Right lobe of liver (tissue), 6 donors: Measurements from ENCODE around the gene IGFBP2. TPM values are rescaled to one million over a fixed set of nuclear protein-coding genes. Genes with fewer than 3 reads are reported as not detected.
A peak's percentile ranks its signal among the peaks of the same experiment; 100 is the strongest.

ENCODE experiments used
- ATAC-seq, 4 donors: fragments of 200-7000 bp; cut with Tn5 transposase; one replicate each; pipeline ENCODE4 v1.9.1; 2020; ENCODE audit warnings: mild to moderate bottlenecking in 4 of 4, moderate library complexity in 4 of 4
- DNase-seq, 3 donors: peaks; one replicate each; pipeline ENCODE4 v3.0.0-alpha.2; 2020
- H3K27ac ChIP-seq, 3 donors: fragments of 200-600 bp; one replicate each; pipeline ENCODE4 v1.8.0; 2022
- H3K27me3 ChIP-seq, 2 donors: fragments of 200-600 bp; one replicate each; pipeline ENCODE4 v1.8.0; 2022
- H3K36me3 ChIP-seq, 4 donors: fragments of 200-600 bp; sonication (generic) in 1 of 4; one replicate each; pipeline versions ENCODE4 v1.5.1 to v1.8.0; 2017 to 2022; ENCODE audit warnings: control low read depth in 1 of 4
- H3K4me1 ChIP-seq, 4 donors: fragments of 200-600 bp; sonication (generic) in 1 of 4; one replicate each; pipeline versions ENCODE4 v1.5.1 to v1.8.0; 2017 to 2022; ENCODE audit warnings: control low read depth in 1 of 4
- H3K4me3 ChIP-seq, 3 donors: fragments of 200-600 bp; one replicate each; pipeline ENCODE4 v1.8.0; 2022
- H3K9me3 ChIP-seq, 4 donors: fragments of 200-600 bp; sonication (generic) in 1 of 4; one replicate each; pipeline versions ENCODE4 v1.5.1 to v1.8.0; 2017 to 2022; ENCODE audit warnings: control low read depth in 1 of 4
- POLR2A ChIP-seq: fragments of 450-650 bp; IDR thresholded peaks from one replicate; pipeline ENCODE4 v1.6.1; 2017; ENCODE audit warnings: antibody characterized with exemption, mild to moderate bottlenecking
- WGBS: methylation state at CpG from one replicate; pipeline ENCODE4 v1.1.6; 2018; ENCODE audit warnings: low coverage, low lambda C conversion rate; ENCODE audit not compliant: insufficient coverage; ENCODE audit errors: missing lambda C conversion rate; 5-methylcytosine and 5-hydroxymethylcytosine counted together
- intact Hi-C, 2 donors: fragments of 100-400 bp; cut with DNase I; formaldehyde crosslinking; loops; one replicate each; pipeline versions ENCODE4 v1.11.2 to v1.14.1; 2022
- total RNA-seq, 6 experiments: library from RNA; depleted of rRNA in 2 of 6; stranded (reverse); fragments of >200 nt in 2 of 6; fragmentation: NEBNext Ultra II Directional in 3 of 6; extraction: Animal tissue kit (Norgen Biotek cat#: 25700) in 3 of 6; gene quantifications; one replicate each; pipeline versions ENCODE4 v1.1.0 to v1.2.4, GENCODE V29; 2016 to 2023
- TF ChIP-seq, protein P1 (sequence below), 4 donors: fragments of 200-600 bp in 3 of 4; fragments of 450-650 bp in 1 of 4; IDR thresholded peaks; one replicate each; pipeline versions ENCODE4 v1.5.1 to v1.8.0; 2016 to 2022; ENCODE audit warnings: antibody characterized with exemption in 4 of 4, mild to moderate bottlenecking in 2 of 4
- donor health status: DM: no; HTN: yes; CAD: no.
- donor health status: DM: no; HTN: no; CAD: no.
- donor health status: DM: no; HTN: no; CAD: no.
- donor health status: DM: no; HTN: yes; CAD: no.
- donor health status: DM: no; HTN: yes; CAD: no.

IGFBP2 gene
- total RNA-seq, 6 experiments from 2014 or later: 276 to 1,091 (median 406) TPM

DNA sequence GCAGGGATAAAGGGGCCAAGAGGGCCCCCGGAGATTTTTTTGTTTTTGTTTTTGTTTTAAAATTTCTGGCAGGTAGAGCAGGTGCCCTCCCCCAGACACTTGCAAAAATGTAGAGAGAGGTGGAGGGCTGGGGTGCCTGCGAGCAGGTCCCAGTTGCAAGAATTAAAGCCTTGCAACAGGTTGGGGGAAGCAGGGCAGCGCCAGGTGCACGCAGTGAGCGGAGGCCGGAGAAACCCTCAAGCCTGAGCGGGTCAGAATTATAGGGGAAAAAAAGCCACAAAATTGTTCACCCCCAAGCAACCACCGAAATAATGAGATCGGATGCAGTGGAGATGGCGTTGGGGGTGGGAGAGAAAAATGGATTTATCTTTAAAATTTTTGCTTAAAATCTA is 61.6 kb downstream of the IGFBP2 start:
- Histone ChIP-seq H3K27me3 (peaks cover 0 to 16% of the 10 kb centered on the region in 2 donors), H3K27ac (peak overlapping the region in 1 of 3 donors; percentile 4), H3K4me1 (peaks cover 0 to 23% (median 7%) of the 10 kb centered on the region in 4 donors), H3K36me3 (no peaks in the 10 kb centered on the region), H3K4me3 (peak overlapping the region; percentile 0 to 38 (median 38)), H3K9me3 (no peaks in the 10 kb centered on the region)
- TF ChIP-seq, protein P1, sequence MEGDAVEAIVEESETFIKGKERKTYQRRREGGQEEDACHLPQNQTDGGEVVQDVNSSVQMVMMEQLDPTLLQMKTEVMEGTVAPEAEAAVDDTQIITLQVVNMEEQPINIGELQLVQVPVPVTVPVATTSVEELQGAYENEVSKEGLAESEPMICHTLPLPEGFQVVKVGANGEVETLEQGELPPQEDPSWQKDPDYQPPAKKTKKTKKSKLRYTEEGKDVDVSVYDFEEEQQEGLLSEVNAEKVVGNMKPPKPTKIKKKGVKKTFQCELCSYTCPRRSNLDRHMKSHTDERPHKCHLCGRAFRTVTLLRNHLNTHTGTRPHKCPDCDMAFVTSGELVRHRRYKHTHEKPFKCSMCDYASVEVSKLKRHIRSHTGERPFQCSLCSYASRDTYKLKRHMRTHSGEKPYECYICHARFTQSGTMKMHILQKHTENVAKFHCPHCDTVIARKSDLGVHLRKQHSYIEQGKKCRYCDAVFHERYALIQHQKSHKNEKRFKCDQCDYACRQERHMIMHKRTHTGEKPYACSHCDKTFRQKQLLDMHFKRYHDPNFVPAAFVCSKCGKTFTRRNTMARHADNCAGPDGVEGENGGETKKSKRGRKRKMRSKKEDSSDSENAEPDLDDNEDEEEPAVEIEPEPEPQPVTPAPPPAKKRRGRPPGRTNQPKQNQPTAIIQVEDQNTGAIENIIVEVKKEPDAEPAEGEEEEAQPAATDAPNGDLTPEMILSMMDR (IDR thresholded peaks at IDR 0.05): no peak
- no peak for TF ChIP-seq POLR2A
- WGBS: 8% methylated on average over 10 of the region's 10 CpGs
- ATAC-seq (no peak), DNase-seq (no peak)
- intact Hi-C loops: no loop called here

DNA sequence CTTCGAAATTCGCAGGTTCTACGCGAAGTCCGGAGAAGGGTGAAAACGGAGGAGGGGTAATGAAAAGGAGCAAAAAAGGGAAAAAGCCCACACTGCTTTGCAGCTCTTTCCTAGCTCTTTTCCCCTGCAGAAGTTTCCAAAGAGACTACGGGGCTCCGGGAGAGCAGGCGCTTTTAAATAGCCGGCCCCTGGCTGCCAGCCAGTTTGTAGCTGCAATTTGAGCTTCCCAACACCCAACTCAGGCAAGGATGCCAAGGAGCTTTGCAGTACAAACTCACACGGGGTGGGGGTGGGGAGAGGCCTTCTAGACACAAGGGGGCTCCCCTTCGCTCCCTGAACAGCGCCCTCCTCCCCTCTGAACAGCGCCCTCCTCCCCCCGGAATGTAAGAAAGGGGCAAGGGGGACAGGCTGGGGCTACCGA is 62.2 kb downstream of the IGFBP2 start, which contains the start of gene IGFBP5:
Gene IGFBP5 (minus strand): TSS at position 149 of the 421 bp plus-strand sequence. CDS start 774 bp downstream, outside the sequence.
- H3K4me3 ChIP-seq: peak within 1 kb of the TSS; percentile 0 to 38 (median 38)
- peaks cover 0 to 23% (median 7%) of the 10 kb centered on the region in 4 donors for H3K4me1 ChIP-seq
- DNase-seq: peak in 2 of 3 donors; percentile 54 to 68
- no peaks in the 10 kb centered on the region for H3K9me3 ChIP-seq
- no peak for TF ChIP-seq POLR2A
- TF ChIP-seq, protein P1 (IDR thresholded peaks at IDR 0.05): no peak
- peak in 3 of 4 donors; percentile 6 to 41 (median 30) for ATAC-seq
- intact Hi-C loops: no loop called here
- H3K36me3 ChIP-seq: no peaks in the 10 kb centered on the region
- H3K27ac ChIP-seq: peak within 1 kb of the TSS in 2 of 3 donors; percentile 1 to 36
- WGBS: 13% methylated on average over 13 of the region's 16 CpGs
- peaks cover 0 to 16% of the 10 kb centered on the region in 2 donors for H3K27me3 ChIP-seq

DNA sequence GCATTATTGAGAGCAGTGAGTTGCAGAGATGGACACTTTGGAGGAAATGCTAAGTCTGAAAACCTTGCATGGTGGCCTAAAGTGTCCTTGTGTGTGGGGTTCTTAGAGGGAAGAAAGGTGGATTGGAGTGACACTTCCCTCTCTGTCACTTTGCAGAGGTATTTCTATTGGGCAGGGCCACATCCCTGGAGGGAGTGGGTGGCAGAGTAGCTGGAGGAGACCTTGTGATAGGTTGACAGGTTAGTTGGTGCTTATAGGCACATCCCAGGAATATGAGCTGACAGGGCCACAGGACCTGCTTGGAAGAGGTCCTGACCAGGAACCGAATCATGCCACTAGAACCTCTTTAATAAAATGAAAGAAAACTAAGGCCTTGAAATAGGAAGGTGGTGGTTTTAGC is 63.1 kb downstream of the IGFBP2 start:
- Histone ChIP-seq H3K27ac (no peak overlapping the region), H3K36me3 (no peaks in the 10 kb centered on the region), H3K4me1 (peaks cover 0 to 23% (median 7%) of the 10 kb centered on the region in 4 donors), H3K4me3 (no peak overlapping the region), H3K9me3 (no peaks in the 10 kb centered on the region), H3K27me3 (peaks cover 0 to 16% of the 10 kb centered on the region in 2 donors)
- no peak for TF ChIP-seq POLR2A
- ATAC-seq (no peak), DNase-seq (no peak)
- 100% methylated on average over 1 of the region's 1 CpG for WGBS
- intact Hi-C loops: no loop called here

DNA sequence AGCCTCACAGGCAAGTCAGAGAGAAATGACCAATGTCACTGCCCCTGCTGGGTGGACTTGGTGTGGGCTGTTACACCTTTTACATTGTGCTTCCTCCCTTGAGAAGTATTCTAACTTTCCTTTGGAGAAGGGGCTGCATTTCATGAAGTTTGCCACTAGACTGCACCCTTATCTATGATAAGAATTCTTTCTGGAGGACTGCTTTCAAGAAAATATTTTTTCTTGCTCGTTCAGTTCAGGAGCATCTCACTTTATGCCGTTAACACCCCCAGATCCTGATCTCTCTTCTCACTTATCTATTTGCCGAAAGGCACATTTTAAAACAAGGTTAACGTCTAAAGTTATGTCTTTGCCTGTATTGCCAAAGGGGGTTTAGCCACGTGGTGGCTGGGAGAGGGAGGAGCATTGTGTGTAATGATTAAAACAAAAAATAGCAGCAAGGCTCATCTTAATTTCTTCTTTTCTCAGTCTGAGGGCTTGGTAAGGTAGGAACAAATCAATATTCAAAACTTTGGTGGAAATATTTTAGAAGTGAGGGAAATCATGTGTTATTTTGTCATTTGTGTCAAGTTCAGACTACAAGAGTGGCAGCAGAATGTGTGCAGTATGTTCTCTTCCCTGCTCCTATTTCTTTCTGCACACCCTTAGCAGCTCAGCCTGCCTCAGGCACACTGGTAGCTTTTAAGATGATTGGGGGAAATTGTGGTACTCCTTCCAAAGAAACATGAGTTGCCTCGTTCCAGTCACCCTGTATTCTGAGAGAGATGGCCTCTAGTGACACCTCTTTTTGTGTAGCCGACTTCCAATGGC is 63.7 kb downstream of the IGFBP2 start:
- TF ChIP-seq, protein P1 (IDR thresholded peaks at IDR 0.05): peak; percentile 11 to 38 (median 29)
- no peak for TF ChIP-seq POLR2A
- Histone ChIP-seq H3K4me3 (no peak overlapping the region), H3K4me1 (peaks cover 0 to 23% (median 7%) of the 10 kb centered on the region in 4 donors), H3K9me3 (no peaks in the 10 kb centered on the region), H3K36me3 (no peaks in the 10 kb centered on the region), H3K27ac (no peak overlapping the region), H3K27me3 (peaks cover 0 to 16% of the 10 kb centered on the region in 2 donors)
- no peak for DNase-seq
- intact Hi-C loops: no loop called here
- no peak for ATAC-seq
- WGBS: 23% methylated on average over 7 of the region's 7 CpGs

DNA sequence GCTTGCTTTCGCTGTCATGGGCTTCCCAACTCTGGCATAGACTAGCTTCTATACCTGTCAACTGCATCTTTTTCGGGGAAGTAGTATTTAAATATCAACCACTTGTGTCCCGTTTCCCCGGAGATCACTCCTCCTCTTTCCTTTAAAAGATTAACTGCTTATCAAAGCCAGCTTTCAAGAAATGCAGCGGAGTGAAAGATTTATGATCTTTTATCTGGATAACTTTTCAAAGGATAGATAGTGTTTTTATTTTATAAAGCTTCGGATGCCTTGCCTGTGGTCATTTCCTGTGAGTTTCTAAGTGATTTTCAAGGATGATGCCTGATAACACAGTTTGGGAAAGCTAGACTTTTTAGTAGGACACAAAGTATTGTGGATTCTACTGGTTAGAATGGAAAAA is 65.1 kb downstream of the IGFBP2 start:
- no peak overlapping the region for H3K27ac ChIP-seq
- DNase-seq: no peak
- intact Hi-C loops: no loop called here
- ATAC-seq: no peak
- WGBS: 25% methylated on average over 6 of the region's 6 CpGs
- H3K27me3 ChIP-seq: peaks cover 0 to 16% of the 10 kb centered on the region in 2 donors
- H3K4me3 ChIP-seq: no peak overlapping the region
- H3K36me3 ChIP-seq: no peaks in the 10 kb centered on the region
- TF ChIP-seq POLR2A: no peak
- TF ChIP-seq, protein P1 (IDR thresholded peaks at IDR 0.05): no peak
- H3K4me1 ChIP-seq: peaks cover 0 to 15% (median 7%) of the 10 kb centered on the region in 4 donors
- no peaks in the 10 kb centered on the region for H3K9me3 ChIP-seq
